GM18508 (cell line): Measurements from ENCODE around the gene TRAPPC5.

Experiments used
- ATAC-seq: cut with Tn5 transposase; IDR thresholded peaks from one replicate; pipeline ENCODE4 v1.9.1; 2021; ENCODE audit warnings: moderate number of reproducible peaks; ENCODE audit not compliant: insufficient read depth, unreplicated experiment

The TRAPPC5 gene

DNA sequence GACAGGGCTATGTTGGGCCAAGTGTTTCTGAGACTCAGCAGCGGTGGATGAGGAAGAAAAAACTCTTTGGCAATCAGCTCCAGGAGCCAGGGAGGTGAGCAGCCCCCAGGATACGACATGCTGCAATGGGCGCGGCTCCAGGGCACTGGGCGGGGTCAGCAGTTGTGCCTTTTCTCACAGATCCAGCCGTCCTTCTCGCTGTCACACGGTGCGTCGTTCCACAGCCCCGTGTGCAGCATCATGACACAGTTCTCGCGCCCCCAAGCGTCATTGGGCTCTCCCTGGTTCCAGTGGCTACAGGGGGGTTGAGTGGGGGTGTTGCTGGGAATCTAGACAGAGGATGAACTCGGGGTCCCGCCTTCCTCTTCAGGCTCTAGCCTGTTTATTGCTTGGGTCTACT, 48.6 kb downstream of the TRAPPC5 start:
- no peak for ATAC-seq

DNA sequence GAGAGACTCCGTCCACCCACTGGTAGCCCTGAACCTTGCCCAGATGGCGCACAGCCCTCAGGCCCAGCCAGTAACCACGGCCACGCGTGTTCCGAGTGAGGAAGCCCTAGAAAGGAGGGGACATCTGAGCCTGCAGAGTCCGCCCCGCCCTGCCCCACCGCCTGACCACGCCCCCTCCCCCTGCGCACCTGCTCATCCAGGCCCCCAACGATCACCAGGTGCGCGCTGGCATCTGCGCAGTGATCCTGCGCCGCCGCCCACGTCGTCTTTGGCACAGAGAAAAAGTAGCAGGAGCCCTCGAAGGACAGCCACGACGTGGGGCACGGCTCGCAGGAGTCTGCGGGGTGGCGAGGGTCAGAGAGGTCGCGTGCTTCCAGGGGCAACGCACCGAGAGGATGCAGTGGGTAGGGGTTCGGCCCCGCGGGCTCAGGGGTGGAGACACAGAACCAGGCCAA, 49.2 kb downstream of the TRAPPC5 start:
- no peak for ATAC-seq

DNA sequence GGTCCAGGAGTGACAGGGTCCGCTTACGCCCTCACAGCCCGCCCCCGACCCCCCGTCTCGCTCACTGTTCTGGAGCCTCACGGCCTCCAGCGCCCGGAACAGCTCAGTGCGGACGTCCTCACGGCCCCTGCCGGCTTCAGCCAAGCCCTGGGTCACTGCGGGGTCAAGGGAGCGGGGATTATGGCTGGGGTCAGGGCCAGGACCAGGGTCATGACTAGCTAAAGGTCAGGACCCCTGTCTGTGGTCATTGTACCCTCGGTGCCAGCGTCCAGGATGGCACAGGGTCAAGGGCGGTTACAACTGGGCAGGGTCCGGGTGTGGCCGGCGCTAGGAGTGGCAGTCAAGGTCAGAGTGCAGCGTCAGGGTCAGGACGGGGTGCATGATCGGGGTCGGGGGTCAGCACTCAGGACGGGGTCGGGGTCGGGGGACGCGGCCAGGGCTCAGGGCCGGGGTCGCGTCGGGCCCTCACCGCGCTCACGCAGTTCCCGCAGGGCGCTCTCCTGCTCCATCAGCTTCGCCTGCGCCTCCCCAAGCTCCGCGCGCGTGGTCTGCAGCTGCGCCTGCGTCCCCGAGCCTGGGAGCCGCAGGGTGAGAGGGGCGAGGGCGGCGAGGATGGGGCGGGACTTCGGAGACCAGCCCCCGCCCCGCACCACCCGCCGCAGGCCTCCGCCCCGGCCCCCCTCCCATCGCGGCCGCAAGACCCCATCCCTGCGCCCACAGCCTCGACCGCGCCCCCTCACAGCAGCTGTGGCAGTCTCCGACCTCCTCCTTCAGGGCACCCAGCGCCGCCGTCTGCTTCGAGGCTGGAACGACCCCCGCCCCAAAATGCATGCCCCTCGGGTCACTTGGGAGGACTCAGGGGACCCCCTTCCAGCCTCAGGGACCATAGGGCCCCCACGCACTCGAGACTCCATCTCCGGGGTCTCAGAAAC, 49.9 kb downstream of the TRAPPC5 start:
- no peak for ATAC-seq

DNA sequence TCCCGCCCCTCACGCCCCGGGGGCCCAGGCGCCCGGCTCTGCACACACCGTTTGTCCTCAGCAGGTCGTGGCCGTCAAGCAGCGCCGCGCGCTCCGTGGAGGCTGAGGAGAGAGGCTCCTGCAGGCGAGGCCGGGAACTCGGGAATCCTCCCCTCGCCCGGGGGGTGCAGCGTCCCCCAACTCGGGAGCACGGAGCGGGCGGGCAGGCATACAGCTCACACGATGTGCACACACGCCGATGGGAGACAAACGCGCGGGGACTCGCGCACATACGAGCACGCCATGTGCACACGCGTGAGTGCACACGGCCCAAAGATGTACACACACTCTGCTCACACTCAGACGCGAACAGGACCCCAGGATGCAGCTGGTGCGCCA, 50.6 kb downstream of the TRAPPC5 start:
- no peak for ATAC-seq

DNA sequence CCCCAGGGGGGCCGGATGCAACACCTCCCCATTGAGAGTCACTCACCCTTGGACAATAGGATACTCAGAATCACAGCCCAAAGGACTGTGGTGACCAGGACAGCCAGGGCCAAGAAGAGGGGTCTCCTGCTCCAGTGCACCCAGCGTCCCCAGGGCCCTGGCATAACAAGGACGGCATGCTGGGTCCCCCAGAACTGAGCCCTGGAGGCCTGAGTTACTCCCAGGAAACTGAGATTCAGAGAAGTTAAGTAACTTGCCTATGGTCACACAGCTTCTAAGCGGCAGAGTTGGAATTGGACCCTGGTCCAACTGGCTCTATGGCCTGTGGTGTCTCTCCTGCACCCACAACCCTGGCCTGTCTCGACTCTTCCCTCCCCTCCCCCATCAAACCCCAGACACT, 51.0 kb downstream of the TRAPPC5 start:
- ATAC-seq, result no peak

DNA sequence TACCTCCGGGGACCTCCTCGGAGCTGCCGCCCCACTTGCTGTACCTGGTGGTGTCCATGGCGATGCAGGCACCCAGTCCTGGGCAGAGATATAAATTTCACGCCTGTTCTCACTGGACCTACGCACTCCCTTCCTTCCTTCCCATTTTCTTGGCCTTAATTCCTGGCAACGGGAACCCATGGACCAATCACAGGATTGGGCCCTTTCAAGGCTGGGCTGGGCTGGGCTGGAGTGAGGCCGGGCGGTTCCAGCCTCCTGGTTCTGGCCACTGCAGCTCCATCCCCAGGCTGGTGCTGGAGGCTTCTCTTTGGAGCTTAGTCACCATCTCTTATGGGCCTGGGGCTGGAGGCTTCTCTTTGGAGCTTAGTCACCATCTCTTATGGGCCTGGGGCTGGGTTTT, 51.4 kb downstream of the TRAPPC5 start, which contains the start of gene CLEC4G:
Gene CLEC4G, minus strand, starts transcription at position 66 of the 400 bp plus-strand sequence. Its CDS starts 8 bp downstream, at position 58.
- no peak for ATAC-seq

DNA sequence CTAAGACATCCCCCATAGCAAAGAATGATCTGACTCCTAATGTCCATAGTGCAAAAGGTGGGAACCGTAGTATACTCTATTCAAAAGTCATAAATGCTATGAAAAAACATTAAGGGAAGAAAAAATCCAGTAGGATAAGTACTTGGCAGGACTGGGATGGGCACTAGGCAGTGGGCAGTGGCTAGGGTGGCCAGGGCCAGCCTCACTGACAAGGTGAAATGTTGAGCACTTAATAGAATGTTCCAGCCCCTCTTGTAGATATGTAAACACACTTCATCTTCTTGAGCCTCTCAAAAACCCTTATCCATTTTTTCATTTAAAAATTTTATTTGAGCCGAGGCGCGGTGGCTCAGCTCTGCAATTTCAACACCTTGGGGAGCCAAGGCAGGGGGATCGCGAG, 52.7 kb downstream of the TRAPPC5 start:
- no peak for ATAC-seq

DNA sequence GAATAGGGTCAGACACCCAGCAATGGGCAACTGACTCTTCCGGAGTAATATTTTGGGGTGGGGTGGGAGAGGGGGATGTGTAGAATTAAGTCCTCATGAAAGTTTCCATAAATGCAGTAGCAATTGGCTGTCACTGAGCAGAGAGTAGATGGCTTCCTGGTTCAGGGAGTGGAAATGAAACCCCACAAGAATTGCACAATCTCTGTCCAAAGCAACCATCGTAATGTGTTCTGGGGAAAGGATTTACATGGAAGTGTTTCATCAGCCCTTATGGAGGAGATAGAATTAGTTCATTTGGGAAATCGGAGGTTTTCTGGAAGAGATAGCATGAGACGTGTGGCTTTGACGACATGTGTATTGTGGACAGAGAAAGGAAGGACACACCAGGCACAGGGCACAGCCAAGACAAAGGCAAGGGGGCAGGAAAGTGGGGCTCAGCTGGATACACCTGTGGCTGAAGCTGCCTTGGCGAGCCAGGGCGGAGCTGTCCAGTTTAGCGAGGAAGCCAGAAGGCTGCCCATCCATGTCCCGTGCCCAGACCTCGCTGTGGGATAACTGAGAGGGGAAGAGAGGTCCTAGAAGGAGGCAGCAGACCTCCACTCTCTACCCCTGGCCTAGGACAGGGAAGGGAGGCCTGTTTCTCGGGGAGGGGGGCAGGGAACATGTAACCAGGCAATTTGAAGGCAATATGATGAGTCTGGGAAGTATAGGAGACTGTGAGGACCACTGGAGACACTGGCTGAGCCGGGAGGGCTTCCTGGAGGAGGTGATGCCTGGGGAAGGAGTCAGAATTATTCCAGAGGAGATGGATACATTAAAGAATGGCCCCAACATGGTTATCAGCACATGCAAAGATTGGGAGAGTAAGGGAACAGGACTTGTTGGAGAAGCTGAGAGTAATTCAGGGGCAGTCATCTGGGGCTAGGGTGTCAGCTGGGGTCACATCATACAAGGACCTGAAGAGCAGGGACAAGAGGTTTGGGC, 53.9 kb downstream of the TRAPPC5 start:
- no peak for ATAC-seq

DNA sequence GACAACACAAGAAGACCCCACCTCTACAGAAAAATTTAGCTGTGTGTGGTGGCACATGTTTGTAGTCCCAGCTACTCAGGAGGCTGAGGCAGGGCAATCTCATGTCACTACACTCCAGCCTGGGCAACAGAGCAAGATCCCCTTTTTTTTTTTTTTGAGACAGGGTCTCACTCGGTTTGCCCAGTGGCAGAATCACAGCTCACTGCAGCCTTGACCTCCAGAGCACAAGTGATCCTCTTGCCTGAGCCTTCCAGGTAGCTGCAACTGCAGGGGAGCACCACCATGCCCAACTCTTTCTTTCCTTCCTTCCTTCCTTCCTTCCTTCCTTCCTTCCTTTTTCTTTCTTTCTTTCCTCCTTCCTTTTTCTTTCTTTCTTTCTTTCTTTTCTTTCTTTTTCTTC, 55.5 kb downstream of the TRAPPC5 start:
- ATAC-seq, result no peak

DNA sequence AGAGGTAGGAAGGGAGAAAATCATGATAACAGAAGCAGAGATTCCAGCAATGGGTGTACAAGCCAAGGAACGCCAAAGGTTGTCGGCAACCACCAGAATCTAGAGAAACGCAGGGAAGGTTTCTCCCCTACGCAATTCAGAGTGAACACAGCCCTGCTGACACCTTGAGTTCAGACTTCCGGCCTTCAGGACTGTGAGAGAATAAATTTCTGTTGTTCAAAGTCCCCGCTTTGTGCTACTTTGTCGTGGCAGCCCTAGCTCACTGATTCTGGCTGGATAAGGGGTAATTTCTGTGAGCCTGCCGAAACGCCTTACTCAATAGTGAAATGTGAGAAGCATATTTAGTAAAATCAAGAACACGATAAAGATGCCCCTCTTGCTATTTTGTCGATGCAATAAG, 56.6 kb downstream of the TRAPPC5 start:
- no peak for ATAC-seq
